ENCODE data around the gene TERT. TPM values are rescaled to one million over a fixed set of nuclear protein-coding genes. Genes with fewer than 3 reads are reported as not detected.

The TERT gene
- total and polyA plus RNA-seq, 2 of the 8 experiments (the other 6 are each of a cell fraction or from before 2014, with no cell fraction given), result 13.1 to 23.1 TPM

DNA sequence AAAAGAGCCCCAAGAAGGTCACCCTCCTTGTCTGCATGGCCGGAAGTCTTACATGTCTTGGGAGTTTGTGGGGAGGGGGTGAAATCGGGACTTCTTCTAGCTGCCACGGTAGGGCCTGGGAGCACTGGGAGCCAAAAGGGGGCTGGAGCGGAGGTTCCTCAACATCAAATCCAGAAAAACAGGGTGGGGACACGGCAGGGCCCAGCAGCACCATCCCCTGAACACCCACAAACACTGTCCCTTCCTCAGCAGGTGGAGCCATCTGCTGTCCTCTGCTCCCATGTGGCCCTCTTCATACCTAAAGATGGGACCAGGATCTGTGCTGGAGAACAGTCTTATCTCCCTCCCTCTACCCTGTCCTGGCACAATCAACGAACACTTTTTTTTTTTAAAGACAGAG is 2.7 kb downstream of the TERT start:
- H4K20me1 ChIP-seq (replicated peaks in 1 of 2; ENCODE audit: control insufficient read depth in 1 of 2, insufficient read depth in 2 of 2, low read length in 2 of 2), result peaks cover 4 to 19% of the 10 kb centered on the region in 2 experiments
- POLR2A ChIA-PET (ENCODE audit: partially characterized antibody), result no interaction called here
- peaks cover 0 to 13% (median 6%) of the 10 kb centered on the region in 4 experiments; a peak in 5 of 7 replicates for H3K4me1 ChIP-seq (replicated peaks in 1 of 4; ENCODE audit: control insufficient read depth in 3 of 4, insufficient read depth in 4 of 4, low read length in 3 of 4)
- no peak overlapping the region for H2BK120ac ChIP-seq (replicated peaks; ENCODE audit: low read depth, low read length)
- no peak overlapping the region for H3K56ac ChIP-seq (replicated peaks; ENCODE audit: insufficient read length, low read depth, low read length)
- no peak overlapping the region for H4K91ac ChIP-seq (replicated peaks; ENCODE audit: insufficient read length, low read length)
- peaks cover 0 to 7% (median 0%) of the 10 kb centered on the region in 4 experiments; a peak in 3 of 8 replicates for H3K36me3 ChIP-seq (ENCODE audit: control insufficient read depth in 2 of 4, insufficient read depth in 4 of 4, low read length in 3 of 4)
- H3K23ac ChIP-seq (ENCODE audit: insufficient read length), result no peak overlapping the region
- no peak overlapping the region for H3K18ac ChIP-seq (ENCODE audit: extremely low read depth, low read length)
- no peak overlapping the region for H2AFZ ChIP-seq (ENCODE audit: low read length)
- no peak overlapping the region for H2BK5ac ChIP-seq (ENCODE audit: low read depth, low read length)
- 95% methylated on average over 6 of the region's 6 CpGs; no CpG with 5 or more reads in 1 of the 2 experiments for WGBS, 2 experiments (ENCODE audit: extremely low coverage in 1 of 2, insufficient coverage in 1 of 2, insufficient read length in 1 of 2, insufficient replicate concordance in 2 of 2, low coverage in 1 of 2, low lambda C conversion rate in 2 of 2, missing lambda C conversion rate in 1 of 2)
- peaks cover 0 to 4% of the 10 kb centered on the region in 2 experiments; a peak in 2 of 4 replicates for H3K79me2 ChIP-seq (ENCODE audit: control insufficient read depth in 1 of 2, insufficient read depth in 2 of 2, low read length in 2 of 2)
- no peak for TF ChIP-seq POLR2A (IDR thresholded peaks at IDR 0.05; ENCODE audit: control extremely low read depth in 1 of 2, low read depth in 2 of 2, low read length in 2 of 2)
- TF ChIP-seq KDM1A (IDR thresholded peaks at IDR 0.05; ENCODE audit: borderline replicate concordance, low read length), result no peak
- no peak for TF ChIP-seq GTF2F1 (IDR thresholded peaks at IDR 0.05; ENCODE audit: borderline replicate concordance, low read depth, low read length)
- no peak for TF ChIP-seq JUND (IDR thresholded peaks at IDR 0.05; ENCODE audit: low read length)
- no peak for TF ChIP-seq MAFK (IDR thresholded peaks at IDR 0.05; ENCODE audit: low read depth, low read length)
- TF ChIP-seq, protein P1, sequence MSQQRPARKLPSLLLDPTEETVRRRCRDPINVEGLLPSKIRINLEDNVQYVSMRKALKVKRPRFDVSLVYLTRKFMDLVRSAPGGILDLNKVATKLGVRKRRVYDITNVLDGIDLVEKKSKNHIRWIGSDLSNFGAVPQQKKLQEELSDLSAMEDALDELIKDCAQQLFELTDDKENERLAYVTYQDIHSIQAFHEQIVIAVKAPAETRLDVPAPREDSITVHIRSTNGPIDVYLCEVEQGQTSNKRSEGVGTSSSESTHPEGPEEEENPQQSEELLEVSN (IDR thresholded peaks at IDR 0.05), result no peak
- no peak for TF ChIP-seq NRF1 (IDR thresholded peaks at IDR 0.05; ENCODE audit: low read depth, low read length)
- TF ChIP-seq SIX5 (IDR thresholded peaks at IDR 0.05; ENCODE audit: low read depth, low read length), result no peak
- TF ChIP-seq SIRT6 (IDR thresholded peaks at IDR 0.05; ENCODE audit: low read length), result no peak
- TF ChIP-seq SP1 (IDR thresholded peaks at IDR 0.05; ENCODE audit: low read depth, low read length), result no peak
- no peak for TF ChIP-seq POLR2AphosphoS5 (IDR thresholded peaks at IDR 0.05; ENCODE audit: low read depth, low read length)
- TF ChIP-seq CREB1 (IDR thresholded peaks at IDR 0.05), result no peak
- DNase-seq (ENCODE audit: low read depth in 1 of 2, low spot score in 2 of 2) (peak in 1 of 2 experiments; percentile 41), FAIRE-seq (no peak)
- H3K4ac ChIP-seq (replicated peaks; ENCODE audit: insufficient read length, low read depth, low read length), result no peak overlapping the region
- H4K5ac ChIP-seq (ENCODE audit: insufficient read length, low read depth, low read length), result no peak overlapping the region
- H3K27me3 ChIP-seq (replicated peaks in 1 of 4; ENCODE audit: control insufficient read depth in 3 of 4, extremely low read depth in 1 of 4, insufficient read depth in 3 of 4, low read length in 3 of 4), result peaks cover 0 to 8% (median 2%) of the 10 kb centered on the region in 4 experiments; a peak in 4 of 7 replicates
- no peak overlapping the region for H2BK20ac ChIP-seq (ENCODE audit: low read length)
- no peak overlapping the region for H3K14ac ChIP-seq (ENCODE audit: insufficient read length)
- no peak overlapping the region for H3K27ac ChIP-seq (ENCODE audit: low read depth, low read length)
- no peak overlapping the region for H3K4me2 ChIP-seq (ENCODE audit: insufficient read depth in 1 of 2, low read depth in 2 of 2, low read length in 2 of 2)
- no peak overlapping the region for H4K8ac ChIP-seq (ENCODE audit: extremely low read depth, insufficient read depth, low read length)
- CTCF ChIA-PET (ENCODE audit: partially characterized antibody), result no interaction called here
- no peak overlapping the region for H2BK12ac ChIP-seq (ENCODE audit: low read depth, low read length)
- H3K79me1 ChIP-seq (ENCODE audit: low read depth, low read length), result peaks cover 4% of the 10 kb centered on the region
- peaks cover 14% of the 10 kb centered on the region; the same call in 1 of the 2 replicates for H3K23me2 ChIP-seq (ENCODE audit: low read depth, low read length)
- no peak overlapping the region for H3K9ac ChIP-seq (replicated peaks in 1 of 4; ENCODE audit: extremely low read depth in 1 of 4, low read depth in 3 of 4, low read length in 3 of 4)
- no peak overlapping the region for H2BK15ac ChIP-seq (ENCODE audit: low read length)
- H3K9me3 ChIP-seq (ENCODE audit: insufficient read depth in 2 of 2, low read depth in 1 of 2, low read length in 1 of 2), result peaks cover 0 to 4% of the 10 kb centered on the region in 2 experiments; a peak in 1 of 4 replicates
- no peak overlapping the region for H2AK5ac ChIP-seq (ENCODE audit: low read depth, low read length)
- no peak overlapping the region for H3K4me3 ChIP-seq (ENCODE audit: extremely low read depth in 1 of 4, insufficient read depth in 2 of 4, low read depth in 3 of 4, low read length in 4 of 4)
